HEK293 (cell line): ENCODE measurements around the gene ARL6IP5.

ENCODE experiments used
- ZNF274 ChIP-seq, 2 experiments: fragments of 200-500 bp in 1 of 2; fragments of 450-650 bp in 1 of 2; sonication (Bioruptor generic) in 1 of 2; formaldehyde crosslinking in 1 of 2; IDR thresholded peaks; 2 replicates each; pipeline versions ENCODE4 v1.5.1 to v1.6.1; 2014 to 2016; ENCODE audit warnings: borderline replicate concordance in 1 of 2, inconsistent platforms in 1 of 2, low read length in 1 of 2, missing biosample characterization in 1 of 2, missing genetic modification characterization in 1 of 2
- ZNF660 ChIP-seq: fragments of 450-650 bp; IDR thresholded peaks from 2 replicates; pipeline ENCODE4 v1.5.1; 2018; ENCODE audit warnings: missing biosample characterization, mild to moderate bottlenecking, missing genetic modification characterization
- TF ChIP-seq, protein P1 (sequence below): fragments of 450-650 bp; formaldehyde crosslinking; IDR thresholded peaks from 2 replicates; pipeline ENCODE4 v1.5.1; 2016; ENCODE audit warnings: missing biosample characterization, missing genetic modification characterization

DNA sequence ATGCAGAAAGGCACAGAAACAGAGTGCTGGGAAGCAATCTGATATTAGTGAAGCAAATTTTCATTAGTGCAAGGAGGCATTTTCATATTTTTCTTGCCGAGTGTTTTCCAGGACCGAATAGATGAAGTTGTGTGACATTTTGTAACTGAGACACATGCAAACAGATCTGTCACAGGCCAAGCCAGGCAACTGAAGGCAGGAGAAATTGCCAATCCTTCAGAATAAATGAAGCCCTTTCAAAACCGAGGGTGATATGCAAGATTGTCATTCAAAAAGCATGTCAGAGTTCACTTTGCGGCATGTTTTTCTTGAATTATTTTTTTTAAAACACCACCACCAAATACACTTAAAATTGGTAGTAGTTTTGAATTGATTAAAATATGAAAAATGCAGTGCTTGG lies 31.4 kb downstream of the ARL6IP5 start:
- TF ChIP-seq ZNF660 (tag by site-specific recombination) (no peak), ZNF274 (IDR thresholded peaks at IDR 0.05; ENCODE audit: low read length) (no peak), ZNF274 (tag by site-specific recombination; IDR thresholded peaks at IDR 0.05; ENCODE audit: borderline replicate concordance) (no peak)
- TF ChIP-seq, protein P1, sequence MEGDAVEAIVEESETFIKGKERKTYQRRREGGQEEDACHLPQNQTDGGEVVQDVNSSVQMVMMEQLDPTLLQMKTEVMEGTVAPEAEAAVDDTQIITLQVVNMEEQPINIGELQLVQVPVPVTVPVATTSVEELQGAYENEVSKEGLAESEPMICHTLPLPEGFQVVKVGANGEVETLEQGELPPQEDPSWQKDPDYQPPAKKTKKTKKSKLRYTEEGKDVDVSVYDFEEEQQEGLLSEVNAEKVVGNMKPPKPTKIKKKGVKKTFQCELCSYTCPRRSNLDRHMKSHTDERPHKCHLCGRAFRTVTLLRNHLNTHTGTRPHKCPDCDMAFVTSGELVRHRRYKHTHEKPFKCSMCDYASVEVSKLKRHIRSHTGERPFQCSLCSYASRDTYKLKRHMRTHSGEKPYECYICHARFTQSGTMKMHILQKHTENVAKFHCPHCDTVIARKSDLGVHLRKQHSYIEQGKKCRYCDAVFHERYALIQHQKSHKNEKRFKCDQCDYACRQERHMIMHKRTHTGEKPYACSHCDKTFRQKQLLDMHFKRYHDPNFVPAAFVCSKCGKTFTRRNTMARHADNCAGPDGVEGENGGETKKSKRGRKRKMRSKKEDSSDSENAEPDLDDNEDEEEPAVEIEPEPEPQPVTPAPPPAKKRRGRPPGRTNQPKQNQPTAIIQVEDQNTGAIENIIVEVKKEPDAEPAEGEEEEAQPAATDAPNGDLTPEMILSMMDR (tag by site-specific recombination), result no peak
